Measurements from ENCODE around the gene VANGL1. TPM values are rescaled to one million over a fixed set of nuclear protein-coding genes. Genes with fewer than 3 reads are reported as not detected.

VANGL1 gene
- total RNA-seq, 4 donors from 2014 or later, result 9.5 to 22.2 (median 17.2) TPM

- no peak for DNase-seq (ENCODE audit: low spot score in 2 of 2)
- no peak for TF ChIP-seq POLR2A (IDR thresholded peaks at IDR 0.05)
- intact Hi-C loops (cut with DNase I; ENCODE audit: low total_unique reads), result no loop called here
- 64 to 73% methylated on average over 5 of the region's 5 CpGs for WGBS, 2 donors
- no peak overlapping the region for H3K4me3 ChIP-seq (ENCODE audit: low read depth, poor library complexity, severe bottlenecking)
Measured at GRCh38 chr1:115678141-115678540, 36.4 kb downstream of the VANGL1 start.

- intact Hi-C loops (cut with DNase I; ENCODE audit: low total_unique reads), result no loop called here
- WGBS, 2 donors, result 20 to 27% methylated on average over 5 to 6 of the region's 8 CpGs
- no peak overlapping the region for H3K4me3 ChIP-seq (ENCODE audit: low read depth, poor library complexity, severe bottlenecking)
- TF ChIP-seq CTCF (IDR thresholded peaks at IDR 0.05), result no peak
- no peak for TF ChIP-seq POLR2A (IDR thresholded peaks at IDR 0.05)
- peak; percentile 49 to 86 for DNase-seq (ENCODE audit: low spot score in 2 of 2)
Measured at GRCh38 chr1:115679141-115679611, 37.4 kb downstream of the VANGL1 start.

DNA sequence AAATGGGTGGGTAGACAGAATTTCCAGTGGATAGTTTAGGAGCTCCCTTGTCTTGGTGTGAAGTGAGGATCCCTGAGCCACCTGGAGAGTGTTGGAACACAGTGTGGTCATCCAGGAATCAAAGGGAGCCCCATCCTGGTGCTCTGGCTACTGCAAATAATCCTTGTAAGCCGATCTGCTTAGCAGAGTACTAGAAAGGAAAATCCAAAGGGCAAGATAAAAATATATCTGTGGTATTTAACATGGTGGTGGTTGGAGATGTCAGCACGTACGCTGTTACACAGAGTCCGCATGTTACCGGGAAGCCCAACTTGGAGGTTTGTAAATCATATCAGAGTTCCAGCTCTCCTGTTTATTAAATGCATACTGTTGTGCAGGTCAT, 39.0 kb downstream of the VANGL1 start:
- 92 to 96% methylated on average over 5 of the region's 5 CpGs for WGBS, 2 donors
- no peak overlapping the region for H3K4me3 ChIP-seq (ENCODE audit: low read depth, poor library complexity, severe bottlenecking)
- intact Hi-C loops (cut with DNase I; ENCODE audit: low total_unique reads), result no loop called here
- no peak for TF ChIP-seq CTCF (IDR thresholded peaks at IDR 0.05)
- no peak for TF ChIP-seq POLR2A (IDR thresholded peaks at IDR 0.05)
- no peak for DNase-seq (ENCODE audit: low spot score in 2 of 2)

GRCh38 chr1:115682792-115683191, 41.0 kb downstream of the VANGL1 start:
- intact Hi-C loops (cut with DNase I; ENCODE audit: low total_unique reads), result no loop called here
- no peak for DNase-seq (ENCODE audit: low spot score in 2 of 2)
- no peak overlapping the region for H3K4me3 ChIP-seq (ENCODE audit: low read depth, poor library complexity, severe bottlenecking)
- no peak for TF ChIP-seq CTCF (IDR thresholded peaks at IDR 0.05)
- TF ChIP-seq POLR2A (IDR thresholded peaks at IDR 0.05), result no peak
- 86 to 89% methylated on average over 4 of the region's 4 CpGs for WGBS, 2 donors

DNA sequence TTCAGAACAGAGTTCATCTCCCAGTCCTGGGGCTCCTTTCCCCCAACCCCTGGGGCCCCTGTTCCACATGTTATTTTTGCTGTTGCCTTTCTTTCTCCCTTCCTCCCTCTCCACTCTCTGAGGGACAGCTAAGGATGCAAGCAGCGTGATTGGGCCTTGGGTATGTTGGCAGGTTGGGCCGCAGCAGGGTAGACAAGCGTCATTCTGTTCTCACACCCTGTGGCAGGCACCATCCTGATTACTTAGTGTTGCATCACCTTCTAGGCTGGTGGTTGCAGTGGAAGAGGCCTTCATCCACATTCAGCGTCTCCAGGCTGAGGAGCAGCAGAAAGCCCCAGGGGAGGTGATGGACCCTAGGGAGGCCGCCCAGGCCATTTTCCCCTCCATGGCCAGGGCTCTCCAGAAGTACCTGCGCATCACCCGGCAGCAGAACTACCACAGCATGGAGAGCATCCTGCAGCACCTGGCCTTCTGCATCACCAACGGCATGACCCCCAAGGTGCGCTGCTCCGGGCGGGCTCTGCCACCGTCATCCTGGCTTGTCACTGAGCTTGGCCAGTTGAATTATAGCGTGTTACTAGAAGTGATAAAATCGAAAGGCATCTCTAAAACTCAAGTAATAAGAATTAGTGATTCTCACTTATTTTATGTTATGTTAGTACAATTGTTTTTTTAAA, 43.4 kb downstream of the VANGL1 start:
- WGBS, 2 donors, result 88 to 89% methylated on average over 14 of the region's 14 CpGs
- intact Hi-C loops (cut with DNase I; ENCODE audit: low total_unique reads), result no loop called here

GRCh38 chr1:115687744-115688143, 46.0 kb downstream of the VANGL1 start:
- DNase-seq (ENCODE audit: low spot score in 2 of 2), result no peak
- no peak overlapping the region for H3K4me3 ChIP-seq (ENCODE audit: low read depth, poor library complexity, severe bottlenecking)
- WGBS, 2 donors, result 91 to 92% methylated on average over 3 of the region's 3 CpGs
- intact Hi-C loops (cut with DNase I; ENCODE audit: low total_unique reads), result no loop called here
- no peak for TF ChIP-seq CTCF (IDR thresholded peaks at IDR 0.05)
- TF ChIP-seq POLR2A (IDR thresholded peaks at IDR 0.05), result no peak

More for the DNA sequence above, 43.4 kb downstream of the VANGL1 start:
- TF ChIP-seq POLR2A (IDR thresholded peaks at IDR 0.05), result no peak
- no peak for TF ChIP-seq CTCF (IDR thresholded peaks at IDR 0.05)
- no peak overlapping the region for H3K4me3 ChIP-seq (ENCODE audit: low read depth, poor library complexity, severe bottlenecking)
- DNase-seq (ENCODE audit: low spot score in 2 of 2), result no peak

Data from lower leg skin (tissue), 4 donors.